Vagina (tissue), 2 donors: ENCODE results near the gene B3GALT4.

Experiments
- CTCF ChIP-seq, 3 experiments: fragments of 450-650 bp in 2 of 3; fragments of 200-600 bp in 1 of 3; sonication (generic) in 1 of 3; IDR thresholded peaks; one replicate each; pipeline ENCODE4 v1.5.1; 2017 to 2019; ENCODE audit warnings: antibody characterized with exemption in 3 of 3, mild to moderate bottlenecking in 2 of 3, moderate library complexity in 2 of 3
- POLR2A ChIP-seq, 2 donors: fragments of 450-650 bp; IDR thresholded peaks; one replicate each; pipeline ENCODE4 v1.6.1; 2017; ENCODE audit warnings: antibody characterized with exemption in 2 of 2, mild to moderate bottlenecking in 2 of 2, moderate library complexity in 2 of 2
- POLR2AphosphoS5 ChIP-seq, 2 donors: sonication (generic); formaldehyde crosslinking; IDR thresholded peaks; one replicate each; pipeline ENCODE4 v1.9.0; 2017; ENCODE audit warnings: antibody characterized with exemption in 2 of 2, mild to moderate bottlenecking in 2 of 2, low read depth in 1 of 2; ENCODE audit not compliant: insufficient read depth in 1 of 2

- TF ChIP-seq CTCF (IDR thresholded peaks at IDR 0.05): no peak
- TF ChIP-seq POLR2A (IDR thresholded peaks at IDR 0.05): no peak
- no peak for TF ChIP-seq POLR2AphosphoS5 (IDR thresholded peaks at IDR 0.05; ENCODE audit: insufficient read depth in 1 of 2, low read depth in 1 of 2)
Observed at GRCh38 chr6:33250731-33251130, 26.2 kb upstream of the B3GALT4 start.
